ENCODE data around the gene TMEM156. TPM values are rescaled to one million over a fixed set of nuclear protein-coding genes. Genes with fewer than 3 reads are reported as not detected.
A peak's percentile ranks its signal among the peaks of the same experiment; 100 is the strongest.

TMEM156 gene
- total and polyA plus RNA-seq, 2 donors (not counting 1 experiment from before 2014, with no cell fraction given): 0.06 to 0.17 TPM

- peaks cover 24% of the 10 kb centered on the region for H3K79me2 ChIP-seq (ENCODE audit: control insufficient read depth, insufficient read depth, low read length)
- H3K27ac ChIP-seq (ENCODE audit: insufficient read depth, low read length): no peak overlapping the region
- no peaks in the 10 kb centered on the region for H4K20me1 ChIP-seq (ENCODE audit: control insufficient read depth, extremely low read depth, insufficient read depth, low read length)
- no peaks in the 10 kb centered on the region for H3K36me3 ChIP-seq (ENCODE audit: control insufficient read depth, insufficient read depth, low read length)
- H3K9me3 ChIP-seq (ENCODE audit: control insufficient read depth, insufficient read depth, low read depth, low read length): no peaks in the 10 kb centered on the region
- no peak overlapping the region for H3K4me3 ChIP-seq (replicated peaks in 1 of 4; ENCODE audit: control extremely low read depth in 1 of 4, insufficient read depth in 1 of 4, low read depth in 3 of 4, low read length in 4 of 4)
- TF ChIP-seq, protein P1, sequence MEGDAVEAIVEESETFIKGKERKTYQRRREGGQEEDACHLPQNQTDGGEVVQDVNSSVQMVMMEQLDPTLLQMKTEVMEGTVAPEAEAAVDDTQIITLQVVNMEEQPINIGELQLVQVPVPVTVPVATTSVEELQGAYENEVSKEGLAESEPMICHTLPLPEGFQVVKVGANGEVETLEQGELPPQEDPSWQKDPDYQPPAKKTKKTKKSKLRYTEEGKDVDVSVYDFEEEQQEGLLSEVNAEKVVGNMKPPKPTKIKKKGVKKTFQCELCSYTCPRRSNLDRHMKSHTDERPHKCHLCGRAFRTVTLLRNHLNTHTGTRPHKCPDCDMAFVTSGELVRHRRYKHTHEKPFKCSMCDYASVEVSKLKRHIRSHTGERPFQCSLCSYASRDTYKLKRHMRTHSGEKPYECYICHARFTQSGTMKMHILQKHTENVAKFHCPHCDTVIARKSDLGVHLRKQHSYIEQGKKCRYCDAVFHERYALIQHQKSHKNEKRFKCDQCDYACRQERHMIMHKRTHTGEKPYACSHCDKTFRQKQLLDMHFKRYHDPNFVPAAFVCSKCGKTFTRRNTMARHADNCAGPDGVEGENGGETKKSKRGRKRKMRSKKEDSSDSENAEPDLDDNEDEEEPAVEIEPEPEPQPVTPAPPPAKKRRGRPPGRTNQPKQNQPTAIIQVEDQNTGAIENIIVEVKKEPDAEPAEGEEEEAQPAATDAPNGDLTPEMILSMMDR (conservative IDR thresholded peaks at IDR 0.05 in 1 of 2, IDR thresholded peaks at IDR 0.05 in 1 of 2; ENCODE audit: low read depth in 1 of 2, low read length in 2 of 2): no peak
- no peak for TF ChIP-seq EZH2 (IDR thresholded peaks at IDR 0.05; ENCODE audit: low read length, missing control alignments)
- H3K9ac ChIP-seq (ENCODE audit: insufficient read depth, low read length): no peak overlapping the region
- H3K27me3 ChIP-seq (ENCODE audit: control insufficient read depth, insufficient read depth, low read length): no peaks in the 10 kb centered on the region
- peaks cover 2% of the 10 kb centered on the region for H3K4me1 ChIP-seq (ENCODE audit: control insufficient read depth, extremely low read depth, insufficient read depth, low read length)
- H3K4me2 ChIP-seq (ENCODE audit: extremely low read depth, insufficient read depth, low read length): no peak overlapping the region
- no peak overlapping the region for H2AFZ ChIP-seq (ENCODE audit: low read length)
- DNase-seq (ENCODE audit: low read depth in 2 of 2): no peak
Measured at GRCh38 chr4:39048311-39048710, 16.1 kb upstream of the TMEM156 start.

DNA sequence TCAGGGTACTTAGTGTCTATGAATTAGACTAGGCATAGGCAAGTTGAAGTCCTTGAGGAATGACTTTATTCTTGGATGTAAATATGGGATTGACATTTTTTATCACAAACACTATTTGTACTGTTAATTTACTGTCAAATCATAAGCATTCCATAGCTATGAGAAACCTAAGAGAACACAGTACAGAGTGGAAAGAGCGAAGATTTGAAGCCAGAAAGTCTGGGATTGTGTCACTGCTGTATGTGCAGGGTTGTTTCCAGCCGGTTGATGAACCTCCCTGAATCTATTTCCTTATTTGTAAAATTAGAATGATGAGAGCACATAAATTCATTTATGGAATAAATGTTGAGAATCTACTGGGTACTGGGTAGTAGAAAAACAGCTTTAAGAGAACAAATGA is 15.5 kb upstream of the TMEM156 start:
- no peak for DNase-seq (ENCODE audit: low read depth in 2 of 2)
- no peaks in the 10 kb centered on the region for H3K36me3 ChIP-seq (ENCODE audit: control insufficient read depth, insufficient read depth, low read length)
- no peak overlapping the region for H2AFZ ChIP-seq (ENCODE audit: low read length)
- no peaks in the 10 kb centered on the region for H3K27me3 ChIP-seq (ENCODE audit: control insufficient read depth, insufficient read depth, low read length)
- no peak overlapping the region for H3K4me2 ChIP-seq (ENCODE audit: extremely low read depth, insufficient read depth, low read length)
- no peak overlapping the region for H3K4me3 ChIP-seq (replicated peaks in 1 of 4; ENCODE audit: control extremely low read depth in 1 of 4, insufficient read depth in 1 of 4, low read depth in 3 of 4, low read length in 4 of 4)
- H3K4me1 ChIP-seq (ENCODE audit: control insufficient read depth, extremely low read depth, insufficient read depth, low read length): peaks cover 2% of the 10 kb centered on the region
- no peak overlapping the region for H3K9ac ChIP-seq (ENCODE audit: insufficient read depth, low read length)
- no peaks in the 10 kb centered on the region for H4K20me1 ChIP-seq (ENCODE audit: control insufficient read depth, extremely low read depth, insufficient read depth, low read length)
- H3K9me3 ChIP-seq (ENCODE audit: control insufficient read depth, insufficient read depth, low read depth, low read length): no peaks in the 10 kb centered on the region
- TF ChIP-seq EZH2 (IDR thresholded peaks at IDR 0.05; ENCODE audit: low read length, missing control alignments): no peak
- TF ChIP-seq, protein P1 (conservative IDR thresholded peaks at IDR 0.05 in 1 of 2, IDR thresholded peaks at IDR 0.05 in 1 of 2; ENCODE audit: low read depth in 1 of 2, low read length in 2 of 2): no peak
- peaks cover 24% of the 10 kb centered on the region for H3K79me2 ChIP-seq (ENCODE audit: control insufficient read depth, insufficient read depth, low read length)
- H3K27ac ChIP-seq (ENCODE audit: insufficient read depth, low read length): no peak overlapping the region

DNA sequence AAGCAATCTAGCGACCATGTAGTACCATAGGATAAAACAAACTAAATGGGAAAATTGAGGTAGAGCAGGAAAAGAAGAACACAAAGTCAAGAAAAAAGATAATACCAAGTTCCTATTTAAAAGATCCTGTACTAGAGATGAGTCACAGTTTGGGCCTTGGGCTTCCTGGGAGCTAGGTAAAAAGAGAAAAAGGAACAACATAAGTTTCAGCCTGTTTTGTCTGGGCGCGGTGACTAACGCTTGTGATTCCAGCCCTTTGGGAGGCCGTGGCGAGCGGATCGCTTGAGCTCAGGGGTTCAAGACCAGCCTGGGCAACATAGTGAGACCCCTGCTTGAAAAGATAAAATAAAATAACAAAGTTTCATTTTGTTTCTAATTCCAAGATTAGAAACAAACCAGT is 14.0 kb upstream of the TMEM156 start:
- Histone ChIP-seq H3K27ac (ENCODE audit: insufficient read depth, low read length) (no peak overlapping the region), H3K4me3 (replicated peaks in 1 of 4; ENCODE audit: control extremely low read depth in 1 of 4, insufficient read depth in 1 of 4, low read depth in 3 of 4, low read length in 4 of 4) (peak overlapping the region; percentile 64 to 85 (median 78))

More for the DNA sequence above, 14.0 kb upstream of the TMEM156 start:
- Histone ChIP-seq H3K36me3 (ENCODE audit: control insufficient read depth, insufficient read depth, low read length) (no peaks in the 10 kb centered on the region), H3K4me2 (ENCODE audit: extremely low read depth, insufficient read depth, low read length) (peak overlapping the region; percentile 88), H3K79me2 (ENCODE audit: control insufficient read depth, insufficient read depth, low read length) (peaks cover 21% of the 10 kb centered on the region), H4K20me1 (ENCODE audit: control insufficient read depth, extremely low read depth, insufficient read depth, low read length) (no peaks in the 10 kb centered on the region), H3K9me3 (ENCODE audit: control insufficient read depth, insufficient read depth, low read depth, low read length) (no peaks in the 10 kb centered on the region), H2AFZ (ENCODE audit: low read length) (no peak overlapping the region), H3K4me1 (ENCODE audit: control insufficient read depth, extremely low read depth, insufficient read depth, low read length) (peaks cover 2% of the 10 kb centered on the region), H3K9ac (ENCODE audit: insufficient read depth, low read length) (no peak overlapping the region), H3K27me3 (ENCODE audit: control insufficient read depth, insufficient read depth, low read length) (no peaks in the 10 kb centered on the region)
- TF ChIP-seq EZH2 (IDR thresholded peaks at IDR 0.05; ENCODE audit: low read length, missing control alignments): no peak
- TF ChIP-seq, protein P1 (conservative IDR thresholded peaks at IDR 0.05 in 1 of 2, IDR thresholded peaks at IDR 0.05 in 1 of 2; ENCODE audit: low read depth in 1 of 2, low read length in 2 of 2): no peak
- DNase-seq (ENCODE audit: low read depth in 2 of 2): peak in 1 of 2 donors; percentile 69

Measured in fibroblast of lung (primary cell).